Lung (tissue), 12 donors: ENCODE measurements around the gene TFR2. TPM values are rescaled to one million over a fixed set of nuclear protein-coding genes. Genes with fewer than 3 reads are reported as not detected.
A peak's percentile ranks its signal among the peaks of the same experiment; 100 is the strongest.

Experiments used
- ATAC-seq: fragments of 200-7000 bp; cut with Tn5 transposase; one replicate; pipeline ENCODE4 v1.9.1; 2020; ENCODE audit warnings: moderate number of reproducible peaks; ENCODE audit not compliant: insufficient read depth, low FRiP score
- DNase-seq, 3 donors: peaks; one replicate each; pipeline ENCODE4 v3.0.0-alpha.2; 2013 to 2017
- H3K27ac ChIP-seq, 2 donors: one replicate each; pipeline ENCODE4 v1.5.1; 2013; ENCODE audit warnings: mild to moderate bottlenecking in 2 of 2, moderate library complexity in 2 of 2, control low read depth in 1 of 2, inconsistent platforms in 1 of 2, low read depth in 1 of 2, low read length in 1 of 2
- H3K27me3 ChIP-seq, 3 donors: one replicate each; pipeline ENCODE4 v1.5.1; 2013; ENCODE audit warnings: low read length in 2 of 3; ENCODE audit not compliant: control insufficient read depth in 3 of 3, insufficient read depth in 3 of 3
- H3K36me3 ChIP-seq, 4 donors: one replicate each; pipeline ENCODE4 v1.5.1; 2013; ENCODE audit warnings: low read length in 4 of 4, mild to moderate bottlenecking in 1 of 4, moderate library complexity in 1 of 4; ENCODE audit not compliant: control insufficient read depth in 4 of 4, insufficient read depth in 4 of 4
- H3K4me1 ChIP-seq, 5 donors: one replicate each; pipeline ENCODE4 v1.5.1; 2013; ENCODE audit warnings: low read length in 5 of 5, mild to moderate bottlenecking in 2 of 5, moderate library complexity in 1 of 5; ENCODE audit not compliant: control insufficient read depth in 5 of 5, insufficient read depth in 5 of 5
- H3K4me3 ChIP-seq: one replicate; pipeline ENCODE4 v1.5.1; 2013; ENCODE audit warnings: mild to moderate bottlenecking, control low read depth, moderate library complexity
- H3K9ac ChIP-seq, 2 donors: one replicate each; pipeline ENCODE4 v1.5.1; 2013; ENCODE audit warnings: low read length in 2 of 2, control low read depth in 1 of 2; ENCODE audit not compliant: insufficient read depth in 1 of 2
- H3K9me3 ChIP-seq, 4 donors: one replicate each; pipeline ENCODE4 v1.5.1; 2013; ENCODE audit warnings: low read length in 3 of 4, mild to moderate bottlenecking in 1 of 4, moderate library complexity in 1 of 4; ENCODE audit not compliant: control insufficient read depth in 4 of 4, insufficient read depth in 3 of 4
- CTCF ChIP-seq: IDR thresholded peaks from 2 replicates; pipeline ENCODE4 v1.5.1; 2012; ENCODE audit warnings: mild to moderate bottlenecking; ENCODE audit errors: control extremely low read depth, extremely low read depth
- WGBS, 2 donors: extraction: QIAGEN DNeasy Blood & Tissue Kit; methylation state at CpG; one replicate each; pipeline ENCODE4 v1.1.7; 2013; 5-methylcytosine and 5-hydroxymethylcytosine counted together
- polyA plus RNA-seq, 2 donors: library from polyadenylated mRNA; stranded (reverse); fragments of 200-250 nt; gene quantifications; one replicate each; pipeline ENCODE4 v1.2.1, GENCODE V29; 2013
- total RNA-seq, 2 donors: library from RNA; depleted of rRNA in 1 of 2; stranded (reverse); fragments of >200 nt in 1 of 2; gene quantifications; one replicate each; pipeline ENCODE4 v1.2.1, GENCODE V29; 2014 to 2021
- donor health status: control.
- donor health status: control.
- donor health status: Bipolar disorder and iron deficiency.
- donor health status: healthy.
- donor health status: DM: yes; HTN: yes; CAD: no.

Gene TFR2
- total and polyA plus RNA-seq, 4 donors = 0.33 to 2.1 (median 1.3) TPM

GRCh38 chr7:100677308-100678267, 36.2 kb upstream of the TFR2 start:
- ATAC-seq (no peak), DNase-seq (no peak)
- H3K27ac ChIP-seq = no peak overlapping the region
- no peak for TF ChIP-seq CTCF
- no peak overlapping the region for H3K4me3 ChIP-seq
- peaks cover 0 to 8% (median 2%) of the 10 kb centered on the region in 5 donors for H3K4me1 ChIP-seq
- no peak overlapping the region for H3K9ac ChIP-seq
- H3K27me3 ChIP-seq = no peaks in the 10 kb centered on the region
- WGBS, 2 donors = 90 to 91% methylated on average over 36 of the region's 36 CpGs
- H3K36me3 ChIP-seq = peaks cover 0 to 54% (median 23%) of the 10 kb centered on the region in 4 donors
- H3K9me3 ChIP-seq = no peaks in the 10 kb centered on the region

GRCh38 chr7:100676501-100677306, 35.4 kb upstream of the TFR2 start:
- Histone ChIP-seq H3K9me3 (no peaks in the 10 kb centered on the region), H3K36me3 (peaks cover 0 to 46% (median 22%) of the 10 kb centered on the region in 4 donors), H3K27ac (peak overlapping the region in 1 of 2 donors; percentile 63), H3K4me1 (peaks cover 0 to 8% (median 2%) of the 10 kb centered on the region in 5 donors), H3K27me3 (no peaks in the 10 kb centered on the region), H3K9ac (no peak overlapping the region), H3K4me3 (no peak overlapping the region)
- no peak for ATAC-seq
- DNase-seq = peak in 1 of 3 donors; percentile 15
- 85 to 88% methylated on average over 23 of the region's 23 CpGs for WGBS, 2 donors
- TF ChIP-seq CTCF = no peak

- H3K27ac ChIP-seq = peak overlapping the region; percentile 38 to 84
- H3K4me1 ChIP-seq = peaks cover 0 to 8% (median 2%) of the 10 kb centered on the region in 5 donors
- TF ChIP-seq CTCF = no peak
- peaks cover 0 to 40% (median 21%) of the 10 kb centered on the region in 4 donors for H3K36me3 ChIP-seq
- no peaks in the 10 kb centered on the region for H3K27me3 ChIP-seq
- peak; percentile 16 for ATAC-seq
- H3K9me3 ChIP-seq = no peaks in the 10 kb centered on the region
- 2 to 6% methylated on average over 58 to 59 of the region's 59 CpGs for WGBS, 2 donors
- no peak overlapping the region for H3K9ac ChIP-seq
- H3K4me3 ChIP-seq = peak overlapping the region; percentile 55
- peak; percentile 80 to 89 (median 87) for DNase-seq
These were observed 34.4 kb upstream of the TFR2 start for GRCh38 chr7:100675581-100676350.
